GM19035 (cell line): ENCODE results near the gene NRXN2.
"Not testable (repeated sequence)": the region's sequence is repeated elsewhere in the genome, so short reads cannot be mapped to it uniquely, and the experiment has no call there.

Experiments used
- ATAC-seq: cut with Tn5 transposase; IDR thresholded peaks from one replicate; pipeline ENCODE4 v1.9.1; 2021; ENCODE audit not compliant: unreplicated experiment

Gene NRXN2

DNA sequence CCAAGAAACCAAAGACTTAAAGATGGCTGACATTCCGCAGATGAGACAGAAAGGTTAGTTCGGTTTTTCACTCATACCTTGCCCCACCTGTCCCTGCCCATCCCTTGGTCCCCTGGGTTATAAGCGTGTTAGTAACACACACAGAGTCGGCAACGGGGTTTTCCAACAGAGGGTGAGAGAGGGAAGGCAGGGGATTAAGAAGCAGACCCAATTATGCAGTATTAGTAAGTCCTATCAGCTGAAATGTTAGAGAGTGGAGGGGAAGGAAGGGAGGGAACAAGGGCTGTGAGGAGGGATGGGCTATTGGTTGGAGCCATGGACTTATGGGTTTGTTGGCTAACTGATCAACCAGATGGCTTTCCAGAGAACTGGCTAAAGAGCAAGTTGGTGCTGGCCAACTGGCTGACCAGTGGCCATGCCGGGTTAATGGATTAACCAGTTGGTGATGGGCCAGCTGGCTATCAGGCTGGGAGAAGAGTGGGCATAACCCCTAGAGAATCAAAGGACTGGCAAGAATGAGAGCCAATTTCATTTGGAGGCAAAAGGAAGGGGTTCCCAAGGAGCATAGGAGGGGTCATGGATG is 45.5 kb downstream of the NRXN2 start:
- ATAC-seq, result no peak

DNA sequence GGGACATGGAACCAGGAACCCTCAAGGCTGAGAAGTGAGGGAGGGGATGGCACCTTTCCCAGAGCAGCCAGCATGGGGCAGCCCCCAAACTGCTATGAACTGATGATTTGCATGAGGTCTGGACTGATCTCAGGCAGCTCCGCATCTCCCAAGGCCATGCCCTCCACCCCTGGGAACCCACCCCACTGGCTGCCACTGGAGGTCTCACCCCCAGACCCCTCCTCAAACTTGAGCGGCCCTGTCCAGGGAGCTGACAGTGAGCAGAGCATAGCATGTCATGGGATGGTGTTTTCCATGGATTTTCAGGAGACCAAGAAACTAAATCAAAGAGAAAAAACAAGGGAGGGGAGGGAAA is 46.8 kb downstream of the NRXN2 start:
- ATAC-seq, result no peak

DNA sequence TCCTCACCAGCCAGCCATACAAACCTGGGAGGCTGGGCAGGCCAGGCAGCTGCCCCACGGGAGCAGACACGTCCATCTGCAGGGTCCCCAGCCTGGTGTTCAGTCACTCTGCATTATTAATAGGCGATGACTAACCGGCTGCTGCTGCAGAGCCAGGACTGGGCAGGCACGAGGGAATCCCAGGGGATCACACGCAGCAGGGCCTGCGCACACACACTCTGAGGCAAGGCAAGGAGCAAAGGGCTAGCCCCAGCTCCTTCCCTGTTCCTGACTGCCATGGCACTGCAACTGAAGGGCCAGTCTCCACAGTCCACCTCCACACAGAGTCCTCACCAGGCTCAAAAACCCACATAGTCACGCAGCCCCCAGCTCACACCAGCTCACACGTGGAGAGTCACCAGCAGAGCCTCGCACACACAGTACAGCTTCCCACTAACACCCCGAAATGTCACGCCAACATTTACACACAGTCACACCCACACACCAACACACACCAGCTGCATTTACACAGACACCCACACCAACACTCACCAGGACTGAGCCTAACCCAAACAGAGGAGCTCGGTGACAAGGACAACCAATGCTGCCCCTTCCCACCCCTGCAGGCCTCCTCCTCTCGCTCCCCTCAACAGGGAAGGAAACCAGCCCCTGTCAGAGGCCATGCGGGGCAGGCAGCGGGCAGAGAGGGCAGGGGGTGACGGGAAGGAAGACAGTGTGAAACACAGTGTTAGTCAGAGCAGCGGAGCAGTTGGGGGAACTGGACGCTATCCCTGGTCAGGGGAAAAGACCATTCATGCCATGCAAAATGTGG is 47.3 kb downstream of the NRXN2 start:
- no peak for ATAC-seq

- ATAC-seq, result no peak
These were observed 48.2 kb downstream of the NRXN2 start for GRCh38 chr11:64674774-64675173.

- no peak for ATAC-seq
These were observed 49.7 kb downstream of the NRXN2 start for GRCh38 chr11:64673279-64673678.

DNA sequence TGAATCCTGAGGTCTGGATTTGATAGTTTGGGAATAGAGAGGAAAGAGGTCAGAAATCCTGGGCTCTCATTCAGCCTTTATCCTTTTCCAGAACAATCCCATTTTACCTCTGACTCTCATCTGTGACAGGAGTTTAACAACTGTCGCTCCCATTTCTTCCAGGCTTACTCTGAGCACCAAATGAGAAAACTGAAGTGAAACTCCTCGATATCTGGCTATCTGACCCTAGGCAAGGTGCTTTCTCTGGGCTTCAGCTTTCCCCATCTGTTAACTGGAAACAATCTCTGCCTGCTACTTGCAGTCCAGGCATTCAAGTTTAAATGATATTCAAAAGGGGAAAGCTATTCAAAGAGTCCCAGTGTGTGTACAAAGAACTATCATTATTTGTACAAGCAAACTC is 50.1 kb downstream of the NRXN2 start:
- no peak for ATAC-seq

DNA sequence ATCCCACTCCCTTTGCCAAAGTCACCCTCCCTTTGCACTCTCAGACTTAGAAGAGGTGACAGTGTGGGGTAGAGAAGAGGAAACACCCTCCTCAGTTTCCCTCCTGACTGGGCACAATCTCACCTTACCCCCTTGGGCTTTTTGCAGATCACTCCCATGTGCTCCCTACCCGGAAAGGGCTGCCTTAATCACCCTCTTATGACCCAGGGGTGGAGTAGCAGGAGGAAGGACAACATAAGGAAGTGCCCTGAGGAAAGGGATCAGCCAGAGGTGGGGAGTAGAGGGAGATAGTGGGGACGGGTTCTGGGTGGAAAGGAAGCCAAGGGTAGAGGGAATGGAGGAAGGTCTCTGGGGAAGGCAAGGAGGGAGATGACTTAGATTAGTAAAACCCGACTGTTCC is 52.0 kb downstream of the NRXN2 start:
- ATAC-seq, result no peak

DNA sequence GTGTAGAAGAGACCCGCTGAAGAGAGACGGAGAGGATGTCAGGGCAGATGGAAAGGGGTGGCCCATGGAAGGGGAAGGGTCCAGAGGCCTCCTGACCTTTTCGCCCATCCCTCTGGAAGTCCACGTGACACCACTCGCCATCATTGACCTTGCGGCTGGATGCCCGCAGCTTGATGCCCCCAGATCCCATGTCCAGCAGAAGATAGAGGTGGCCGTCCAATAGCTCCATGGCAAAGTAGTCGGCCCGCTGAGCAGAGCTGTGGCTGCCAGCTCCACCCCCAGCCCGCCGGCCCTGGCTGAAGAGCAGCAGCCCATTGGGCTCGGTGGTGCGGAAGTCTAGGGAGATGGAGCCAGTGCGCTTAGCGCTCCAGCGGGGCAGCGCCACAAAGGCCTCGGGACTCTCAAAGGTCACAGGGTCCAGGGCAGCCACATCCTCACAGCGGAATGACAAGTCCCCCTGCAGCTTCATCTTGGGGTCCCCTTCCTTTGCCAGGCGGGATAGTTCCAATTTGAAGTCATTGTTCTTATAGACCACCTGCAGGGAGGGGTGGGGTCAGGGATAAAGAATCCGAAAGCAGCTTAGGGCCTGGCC is 55.7 kb downstream of the NRXN2 start:
- ATAC-seq, result no peak

DNA sequence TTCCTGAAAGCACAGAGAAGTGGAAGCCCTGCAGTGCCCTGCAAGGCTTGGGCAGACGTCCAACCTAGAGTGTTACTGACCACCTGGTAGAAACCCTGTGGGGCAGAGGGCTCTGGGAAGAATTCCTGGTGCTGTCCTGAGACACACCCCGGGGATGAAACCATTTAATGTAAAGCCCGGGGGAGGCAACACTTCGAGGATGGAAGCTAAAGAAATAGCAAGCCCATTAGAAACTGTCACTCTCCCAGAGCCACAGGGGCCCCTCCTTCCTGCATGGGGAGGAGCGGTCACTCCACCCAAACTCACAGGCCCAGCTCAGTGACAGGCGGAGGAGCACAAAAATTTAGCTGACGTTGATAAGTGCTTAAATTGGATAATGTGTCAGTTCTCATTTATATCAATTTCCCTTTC is 57.6 kb downstream of the NRXN2 start:
- ATAC-seq, result no peak

DNA sequence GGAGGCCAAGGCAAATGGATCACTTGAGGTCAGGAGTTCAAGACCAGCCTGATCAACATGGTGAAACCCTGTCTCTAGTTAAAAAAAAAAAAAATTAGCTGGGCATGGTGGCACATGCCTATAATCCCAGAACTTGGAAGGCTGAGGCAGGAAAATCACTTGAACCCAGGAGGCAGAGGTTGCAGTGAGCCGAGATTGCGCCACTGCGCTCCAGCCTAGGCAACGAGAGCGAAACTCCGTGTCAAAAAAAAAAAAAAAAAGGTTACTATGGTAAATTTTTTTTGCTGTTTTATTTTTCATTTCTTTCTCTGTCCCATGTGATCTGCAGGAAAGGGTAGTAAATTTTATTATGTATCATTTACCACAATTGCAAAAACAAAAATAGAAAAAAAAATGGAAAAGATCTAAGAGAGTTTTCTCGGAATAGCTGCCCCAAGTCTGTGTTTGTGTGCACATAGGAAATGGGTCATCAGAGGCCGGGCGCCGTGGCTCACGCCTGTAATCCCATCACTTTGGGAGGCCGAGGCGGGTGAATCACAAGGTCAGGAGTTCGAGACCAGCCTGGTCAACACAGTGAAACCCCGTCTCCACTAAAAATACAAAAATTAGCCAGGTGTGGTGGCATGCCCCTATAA is 58.6 kb downstream of the NRXN2 start:
- ATAC-seq, result not testable (repeated sequence)

DNA sequence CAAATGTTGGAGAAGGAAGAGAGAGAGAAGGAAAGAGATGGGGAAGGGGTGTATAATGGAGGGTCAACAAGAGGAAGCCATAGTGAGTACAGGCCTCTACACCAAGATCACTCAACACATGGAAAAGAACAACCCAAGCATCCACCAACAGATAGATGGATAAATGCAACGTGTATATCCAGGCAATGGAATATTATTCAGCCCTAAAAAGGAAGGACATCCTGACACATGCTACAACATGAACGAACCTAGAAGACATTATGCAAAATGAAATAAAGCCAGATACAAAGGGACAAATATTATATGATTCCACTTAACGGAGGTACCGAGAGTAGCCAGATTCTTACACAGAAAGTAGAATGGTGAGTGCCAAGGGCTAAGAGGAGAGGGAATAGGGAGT is 59.3 kb downstream of the NRXN2 start:
- no peak for ATAC-seq

DNA sequence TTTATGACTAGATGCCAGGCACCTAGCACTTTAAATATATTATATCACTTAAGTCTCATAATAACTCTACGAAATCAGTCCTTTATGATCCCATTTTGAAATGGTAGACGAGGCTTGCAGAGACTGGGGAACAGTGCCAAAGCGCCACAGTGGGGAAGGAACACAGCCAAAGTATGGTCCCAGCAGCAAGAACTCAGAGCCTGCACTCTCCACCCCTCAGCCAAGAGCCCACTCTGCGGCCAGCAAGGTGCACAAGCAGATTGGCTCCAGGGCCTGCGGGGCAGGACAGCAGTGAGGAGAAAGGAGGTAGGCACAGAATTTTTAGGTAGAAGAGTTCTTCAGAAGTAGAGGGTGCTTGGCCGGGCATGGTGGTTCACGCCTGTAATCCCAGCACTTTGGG is 61.4 kb downstream of the NRXN2 start:
- ATAC-seq, result no peak

GRCh38 chr11:64661146-64661545 is 61.9 kb downstream of the NRXN2 start:
- ATAC-seq, result no peak

DNA sequence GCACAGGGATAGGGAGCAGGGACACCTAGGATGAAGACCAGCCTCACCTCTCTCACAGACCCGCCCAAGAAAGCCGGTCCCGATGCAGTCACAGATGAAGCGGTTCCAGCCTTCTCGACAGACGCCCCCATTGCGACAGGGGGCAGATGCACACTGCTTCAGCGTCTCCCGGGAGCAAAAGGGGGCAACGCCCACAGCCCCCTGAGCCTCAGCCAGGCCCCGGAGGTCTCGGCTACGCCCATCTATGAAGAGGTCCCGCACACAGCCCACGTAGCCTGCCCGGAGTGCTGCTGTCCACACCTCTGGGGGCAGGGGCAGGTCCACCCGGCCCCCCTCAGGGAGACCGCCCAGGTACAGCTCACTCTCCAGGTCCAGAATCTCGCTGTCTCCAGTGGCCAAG is 62.3 kb downstream of the NRXN2 start:
- ATAC-seq, result no peak

DNA sequence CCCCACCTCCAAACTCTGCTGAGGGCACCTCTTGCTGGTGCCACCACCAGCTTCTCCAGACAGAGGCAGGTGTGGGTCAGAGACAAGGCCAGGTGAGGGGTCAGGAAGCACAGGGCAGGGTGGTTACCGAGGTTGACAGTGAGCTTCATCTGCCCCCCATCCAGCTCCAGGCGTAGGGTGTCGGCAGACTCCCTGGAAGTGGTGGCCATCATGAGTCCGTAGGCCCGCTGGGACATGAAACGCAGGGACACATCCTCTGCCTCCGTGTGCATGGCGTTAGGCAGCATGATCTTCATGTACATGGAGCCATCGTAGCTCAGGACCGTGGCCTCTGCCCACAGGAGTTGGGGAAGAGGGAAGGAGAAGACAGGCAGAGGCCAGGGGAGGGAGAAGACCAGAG is 62.8 kb downstream of the NRXN2 start:
- no peak for ATAC-seq

DNA sequence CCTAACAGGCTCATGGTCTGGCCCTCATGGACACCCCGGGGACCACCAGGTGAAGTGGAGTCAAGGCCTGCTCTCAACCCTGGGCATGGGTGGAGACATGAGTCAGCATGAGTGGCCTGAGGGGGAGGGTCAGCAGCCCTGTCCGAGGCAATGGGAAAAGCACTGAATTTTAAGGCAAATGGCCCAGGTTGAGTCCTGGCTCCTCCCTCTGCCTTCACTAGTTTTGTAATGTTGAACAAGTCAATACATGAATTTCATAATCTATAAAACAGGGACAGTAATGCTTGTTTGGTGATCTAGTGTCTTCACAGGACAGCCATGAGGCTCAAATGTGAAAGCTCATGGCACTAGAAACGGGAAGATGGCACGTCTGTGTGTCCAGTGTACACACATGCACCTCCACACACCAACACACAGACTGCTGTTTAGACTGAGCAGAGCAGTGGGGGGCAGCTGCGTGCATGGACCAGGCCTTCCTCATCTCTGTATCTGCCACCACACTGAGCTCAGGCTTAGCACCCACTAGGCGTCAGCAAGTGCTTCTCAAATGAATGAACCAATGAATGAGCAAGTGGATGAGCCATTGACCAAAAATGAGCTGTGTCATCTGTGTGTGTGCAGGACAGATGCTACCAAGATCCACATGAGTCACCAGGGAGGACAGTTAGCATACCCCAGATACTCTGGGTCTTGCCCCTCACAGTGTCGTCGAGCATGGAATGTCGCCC is 63.4 kb downstream of the NRXN2 start:
- no peak for ATAC-seq

DNA sequence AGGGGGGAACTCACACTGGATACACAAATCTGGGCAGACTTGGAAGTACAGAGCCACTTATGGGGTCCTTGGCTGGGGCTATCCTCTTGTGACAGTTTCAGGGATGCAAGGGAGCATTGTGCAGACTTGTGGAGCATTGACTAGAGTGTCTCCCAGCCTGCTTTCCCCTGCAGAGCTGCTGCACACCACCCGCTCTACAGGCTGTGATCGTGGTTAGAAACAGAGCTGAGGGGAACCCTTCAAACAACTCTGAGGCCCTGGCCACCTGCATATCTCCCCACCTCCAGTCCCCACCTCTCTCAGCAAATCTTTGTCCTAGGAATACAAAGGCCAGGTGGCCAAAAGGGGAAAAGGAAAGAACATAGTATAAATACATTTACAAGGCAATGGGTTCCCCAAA is 64.7 kb downstream of the NRXN2 start:
- no peak for ATAC-seq

GRCh38 chr11:64656862-64657261 is 66.1 kb downstream of the NRXN2 start:
- no peak for ATAC-seq

DNA sequence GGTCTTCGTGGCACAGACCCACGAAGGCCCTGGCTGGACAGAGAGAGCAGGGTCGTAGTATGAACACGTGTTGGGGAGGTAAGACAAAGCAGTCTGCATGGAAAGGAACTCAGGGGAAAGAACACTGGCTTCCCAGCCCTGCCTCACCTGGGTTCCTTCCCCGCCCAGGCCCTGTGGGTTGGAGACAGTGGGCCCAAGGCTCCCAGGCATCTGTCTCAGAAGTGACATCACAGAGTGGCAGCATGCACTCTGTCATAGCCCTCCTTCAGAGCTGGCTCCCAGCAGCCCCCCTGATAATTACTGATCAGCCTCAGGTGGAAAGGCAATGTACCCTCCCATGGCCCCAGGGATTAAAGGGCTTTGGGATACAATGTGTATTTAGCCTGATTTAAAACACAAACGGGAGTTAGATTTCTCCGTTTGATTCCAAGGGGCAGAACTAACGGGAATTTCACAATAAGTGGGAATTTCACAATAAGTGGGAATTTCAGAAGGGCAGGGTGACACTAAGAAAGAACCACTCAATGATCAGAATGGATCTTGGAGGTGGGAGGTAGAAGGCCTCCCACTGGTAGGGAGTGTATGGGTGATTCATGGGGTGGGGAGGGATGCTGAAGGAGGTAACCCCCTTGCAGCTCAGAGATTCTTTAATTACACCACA is 66.9 kb downstream of the NRXN2 start:
- no peak for ATAC-seq

- no peak for ATAC-seq
These were observed 67.9 kb downstream of the NRXN2 start for GRCh38 chr11:64654958-64655541.

GRCh38 chr11:64654439-64654838 is 68.6 kb downstream of the NRXN2 start:
- ATAC-seq, result no peak
